IMR-90 (cell line): Measurements from ENCODE around the gene SLC2A10. TPM values are rescaled to one million over a fixed set of nuclear protein-coding genes. Genes with fewer than 3 reads are reported as not detected.

Experiments
- ATAC-seq: fragments of 200-7000 bp; cut with Tn5 transposase; 2 replicates; pipeline ENCODE4 v1.9.1; 2020; ENCODE audit warnings: low read depth, mild to moderate bottlenecking, moderate library complexity
- BruUV-seq: library from RNA; stranded (reverse); fragments of 400-500 nt; replicated peaks from 2 replicates; lab custom pipeline; 2021; lab: Mats Ljungman, UMichigan
- CTCF ChIA-PET: fragments of 300-600 bp; formaldehyde crosslinking; extraction: SDS; loops from one replicate; lab custom pipeline; 2021; ENCODE audit warnings: antibody characterized with exemption; lab: Yijun Ruan, JAX
- POLR2A ChIA-PET: fragments of 300-600 bp; sonication (Branson Sonifier 250); formaldehyde crosslinking; loops from one replicate; lab custom pipeline; 2022; ENCODE audit warnings: antibody characterized with exemption; ENCODE audit not compliant: unreplicated experiment; lab: Charles Lee
- DNase-seq: peaks from one replicate; pipeline ENCODE4 v3.0.0; 2013
- H2AFZ ChIP-seq: replicated peaks from 2 replicates; pipeline ENCODE3; 2013; ENCODE audit warnings: low read length, mild to moderate bottlenecking; ENCODE audit not compliant: poor library complexity
- H2AK5ac ChIP-seq: 2 replicates; pipeline ENCODE4 v1.6.1; 2013; ENCODE audit warnings: low read depth, low read length, inconsistent platforms
- H2AK9ac ChIP-seq: replicated peaks from 2 replicates; pipeline ENCODE3; 2013; ENCODE audit warnings: mild to moderate bottlenecking, low read depth, low read length, moderate library complexity; ENCODE audit not compliant: poor library complexity
- H2BK120ac ChIP-seq: 2 replicates; pipeline ENCODE4 v1.6.1; 2013; ENCODE audit warnings: low read depth, low read length, inconsistent platforms
- H2BK15ac ChIP-seq: 3 replicates; pipeline ENCODE4 v1.6.1; 2013; ENCODE audit warnings: low read depth, low read length, inconsistent platforms
- H2BK20ac ChIP-seq: 2 replicates; pipeline ENCODE4 v1.6.1; 2013; ENCODE audit warnings: low read depth, mild to moderate bottlenecking, inconsistent platforms, low read length, moderate library complexity
- H2BK5ac ChIP-seq: 2 replicates; pipeline ENCODE4 v1.6.1; 2013; ENCODE audit warnings: mild to moderate bottlenecking, low read depth, low read length, inconsistent platforms; ENCODE audit not compliant: poor library complexity, severe bottlenecking
- H3K14ac ChIP-seq: replicated peaks from 2 replicates; pipeline ENCODE4 v1.6.1; 2013; ENCODE audit warnings: low read depth, low read length, inconsistent platforms
- H3K18ac ChIP-seq: 2 replicates; pipeline ENCODE4 v1.6.1; 2013; ENCODE audit warnings: low read depth, low read length, control low read depth
- H3K23ac ChIP-seq: 2 replicates; pipeline ENCODE4 v1.6.1; 2013; ENCODE audit warnings: low read depth, low read length, inconsistent platforms
- H3K27ac ChIP-seq: 2 replicates; pipeline ENCODE4 v1.5.1; 2013; ENCODE audit warnings: mild to moderate bottlenecking, control low read depth, low read length; ENCODE audit not compliant: insufficient read depth
- H3K27me3 ChIP-seq: 2 replicates; pipeline ENCODE4 v1.6.1; 2013; ENCODE audit warnings: low read length; ENCODE audit not compliant: control insufficient read depth, insufficient read depth
- H3K36me3 ChIP-seq: 2 replicates; pipeline ENCODE4 v1.6.1; 2013; ENCODE audit warnings: low read length, mixed read lengths; ENCODE audit not compliant: control insufficient read depth, insufficient read depth
- H3K4ac ChIP-seq: 2 replicates; pipeline ENCODE4 v1.6.1; 2013; ENCODE audit warnings: low read depth, low read length, inconsistent platforms
- H3K4me1 ChIP-seq: 2 replicates; pipeline ENCODE4 v1.6.1; 2013; ENCODE audit warnings: low read length, mixed read lengths; ENCODE audit not compliant: control insufficient read depth, insufficient read depth
- H3K4me2 ChIP-seq: 2 replicates; pipeline ENCODE4 v1.6.1; 2013; ENCODE audit warnings: low read depth, mild to moderate bottlenecking, control low read depth, low read length, moderate library complexity
- H3K4me3 ChIP-seq: 2 replicates; pipeline ENCODE4 v1.5.1; 2013; ENCODE audit warnings: low read depth, mild to moderate bottlenecking, control low read depth, low read length, moderate library complexity; ENCODE audit not compliant: insufficient read depth
- H3K56ac ChIP-seq: 2 replicates; pipeline ENCODE4 v1.6.1; 2013; ENCODE audit warnings: low read length, inconsistent platforms; ENCODE audit not compliant: insufficient read depth; ENCODE audit errors: extremely low read depth
- H3K79me1 ChIP-seq, 2 experiments: 2 replicates each; pipeline ENCODE4 v1.6.1; 2013; ENCODE audit warnings: low read length in 2 of 2, inconsistent platforms in 1 of 2, low read depth in 1 of 2
- H3K9ac ChIP-seq: 2 replicates; pipeline ENCODE4 v1.6.1; 2013; ENCODE audit warnings: low read depth, low read length, control low read depth
- H3K9me1 ChIP-seq: 2 replicates; pipeline ENCODE4 v1.6.1; 2013; ENCODE audit warnings: low read length, inconsistent platforms; ENCODE audit not compliant: insufficient read depth
- H3K9me3 ChIP-seq: 2 replicates; pipeline ENCODE4 v1.6.1; 2013; ENCODE audit warnings: low read length; ENCODE audit not compliant: control insufficient read depth, insufficient read depth
- H4K20me1 ChIP-seq: 2 replicates; pipeline ENCODE4 v1.6.1; 2013; ENCODE audit warnings: low read length, inconsistent platforms; ENCODE audit not compliant: insufficient read depth
- H4K5ac ChIP-seq: 2 replicates; pipeline ENCODE4 v1.6.1; 2013; ENCODE audit warnings: mild to moderate bottlenecking, low read depth, low read length, control low read depth
- H4K8ac ChIP-seq, 2 experiments: 2 replicates each; pipeline ENCODE4 v1.6.1; 2013; ENCODE audit warnings: low read depth in 2 of 2, low read length in 2 of 2, control low read depth in 1 of 2, inconsistent platforms in 1 of 2
- H4K91ac ChIP-seq: 2 replicates; pipeline ENCODE4 v1.6.1; 2013; ENCODE audit warnings: low read depth, low read length, inconsistent platforms; ENCODE audit not compliant: insufficient read depth
- BHLHE40 ChIP-seq: fragments of 150-350 bp; IDR thresholded peaks from 2 replicates; pipeline ENCODE4 v1.6.1; 2016; ENCODE audit warnings: mild to moderate bottlenecking, low read depth, low read length
- CEBPB ChIP-seq: IDR thresholded peaks from 2 replicates; pipeline ENCODE4 v1.6.1; 2012; ENCODE audit warnings: low read depth, low read length, improper control_type of control experiment
- FOS ChIP-seq: fragments of 150-350 bp; IDR thresholded peaks from 2 replicates; pipeline ENCODE4 v1.6.1; 2016; ENCODE audit warnings: low read depth, low read length
- NFE2L2 ChIP-seq: fragments of 150-350 bp; IDR thresholded peaks from 2 replicates; pipeline ENCODE4 v1.6.1; 2016; ENCODE audit warnings: low read depth, mild to moderate bottlenecking, low read length
- RCOR1 ChIP-seq: IDR thresholded peaks from 2 replicates; pipeline ENCODE4 v1.6.1; 2012; ENCODE audit warnings: mild to moderate bottlenecking, low read length, improper control_type of control experiment; ENCODE audit not compliant: insufficient replicate concordance
- WGBS, 2 experiments: methylation state at CpG; one replicate each; pipeline versions ENCODE4 v1.1.5 to v1.1.7; 2013; ENCODE audit warnings: missing lambda C conversion rate in 2 of 2; ENCODE audit not compliant: insufficient read length in 1 of 2; ENCODE audit errors: extremely low coverage in 2 of 2; 5-methylcytosine and 5-hydroxymethylcytosine counted together
- dilution Hi-C: fragments of 300-500 bp; cut with HindIII; formaldehyde crosslinking; loops from one replicate; pipeline ENCODE4 v1.14.3; 2018; ENCODE audit warnings: low sequenced_read_pairs; ENCODE audit not compliant: unreplicated experiment
- in situ Hi-C: fragments of 300-500 bp; cut with MboI; formaldehyde crosslinking; loops from 3 replicates; pipeline ENCODE4 v1.14.3; 2019; ENCODE audit warnings: low sequenced_read_pairs, inconsistent platforms, mixed read lengths
- intact Hi-C: fragments of 100-400 bp; cut with micrococcal nuclease; formaldehyde crosslinking; loops from 2 replicates; pipeline ENCODE4 v1.10.0; 2022
- polyA plus RNA-seq, 3 experiments: library from polyadenylated mRNA; depleted of rRNA; stranded (reverse); fragments of >200 nt; gene quantifications; 2 replicates each; pipeline ENCODE4 v1.2.3, GENCODE V29; 2012; ENCODE audit warnings: low replicate concordance in 1 of 3
- total RNA-seq: library from RNA; depleted of rRNA; stranded (reverse); fragments of >200 nt; gene quantifications from 2 replicates; pipeline ENCODE4 v1.2.3, GENCODE V29; 2012
- TF ChIP-seq, protein P1 (sequence below): fragments of 150-350 bp; IDR thresholded peaks from 2 replicates; pipeline ENCODE4 v1.6.1; 2017; ENCODE audit warnings: mild to moderate bottlenecking, antibody characterized with exemption, low read length, low read depth
- TF ChIP-seq, protein P2 (sequence below): fragments of 150-350 bp; IDR thresholded peaks from 2 replicates; pipeline ENCODE4 v1.6.1; 2016; ENCODE audit warnings: low read depth, mild to moderate bottlenecking, low read length, moderate library complexity, borderline replicate concordance

Gene SLC2A10
- total and polyA plus RNA-seq, 2 of the 4 experiments (the other 2 are of a cell fraction): 15.2 to 22.0 TPM

GRCh38 chr20:46784436-46785127, 75.1 kb downstream of the SLC2A10 start:
- Histone ChIP-seq H2BK5ac (no peak overlapping the region), H3K9ac (no peak overlapping the region), H3K9me1 (no peaks in the 10 kb centered on the region; the same call in 1 of the 2 replicates), H3K14ac (peak overlapping the region; percentile 5; the same call in 1 of the 2 replicates), H2BK15ac (peak overlapping the region; percentile 2; the same call in 1 of the 3 replicates), H3K27ac (no peak overlapping the region; the same call in 1 of the 2 replicates), H3K4me2 (peak overlapping the region; percentile 20; the same call in 1 of the 2 replicates), H3K36me3 (no peaks in the 10 kb centered on the region), H3K4ac (peak overlapping the region; percentile 56), H3K9me3 (no peaks in the 10 kb centered on the region), H2AK5ac (no peak overlapping the region; the same call in 1 of the 2 replicates), H3K4me3 (no peak overlapping the region), H2BK20ac (peak overlapping the region; percentile 35; the same call in 1 of the 2 replicates), H3K4me1 (peaks cover 8% of the 10 kb centered on the region; the same call in 1 of the 2 replicates), H4K8ac (peak overlapping the region; percentile 27 to 86; a peak in 3 of 4 replicates), H3K56ac (no peak overlapping the region), H3K27me3 (peaks cover 7% of the 10 kb centered on the region; the same call in 1 of the 2 replicates), H3K79me1 (no peaks in the 10 kb centered on the region), H2BK120ac (peak overlapping the region; percentile 51), H2AK9ac (no peak overlapping the region), H4K20me1 (no peaks in the 10 kb centered on the region), H3K18ac (peak overlapping the region; percentile 54; the same call in 1 of the 2 replicates), H2AFZ (peak overlapping the region; percentile 68), H4K5ac (peak overlapping the region; percentile 88), H4K91ac (0 out of 2 replicates have a peak overlapping the region, but pooled peaks have one; percentile 4), H3K23ac (no peak overlapping the region)
- peak; percentile 63 for DNase-seq
- in situ Hi-C loops (no loop called here), intact Hi-C loops (no loop called here), dilution Hi-C loops (no loop called here)
- BruUV-seq: no TSS peak
- CTCF ChIA-PET: no interaction called here
- TF ChIP-seq BHLHE40 (no peak), FOS (no peak), RCOR1 (no peak), CEBPB (no peak), NFE2L2 (no peak)
- TF ChIP-seq, protein P1, sequence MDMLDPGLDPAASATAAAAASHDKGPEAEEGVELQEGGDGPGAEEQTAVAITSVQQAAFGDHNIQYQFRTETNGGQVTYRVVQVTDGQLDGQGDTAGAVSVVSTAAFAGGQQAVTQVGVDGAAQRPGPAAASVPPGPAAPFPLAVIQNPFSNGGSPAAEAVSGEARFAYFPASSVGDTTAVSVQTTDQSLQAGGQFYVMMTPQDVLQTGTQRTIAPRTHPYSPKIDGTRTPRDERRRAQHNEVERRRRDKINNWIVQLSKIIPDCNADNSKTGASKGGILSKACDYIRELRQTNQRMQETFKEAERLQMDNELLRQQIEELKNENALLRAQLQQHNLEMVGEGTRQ: peak; percentile 60
- TF ChIP-seq, protein P2, sequence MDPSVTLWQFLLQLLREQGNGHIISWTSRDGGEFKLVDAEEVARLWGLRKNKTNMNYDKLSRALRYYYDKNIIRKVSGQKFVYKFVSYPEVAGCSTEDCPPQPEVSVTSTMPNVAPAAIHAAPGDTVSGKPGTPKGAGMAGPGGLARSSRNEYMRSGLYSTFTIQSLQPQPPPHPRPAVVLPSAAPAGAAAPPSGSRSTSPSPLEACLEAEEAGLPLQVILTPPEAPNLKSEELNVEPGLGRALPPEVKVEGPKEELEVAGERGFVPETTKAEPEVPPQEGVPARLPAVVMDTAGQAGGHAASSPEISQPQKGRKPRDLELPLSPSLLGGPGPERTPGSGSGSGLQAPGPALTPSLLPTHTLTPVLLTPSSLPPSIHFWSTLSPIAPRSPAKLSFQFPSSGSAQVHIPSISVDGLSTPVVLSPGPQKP: no peak
- POLR2A ChIA-PET: no interaction called here
- 44% methylated on average over 8 of the region's 15 CpGs; no CpG with 5 or more reads in 1 of the 2 experiments for WGBS, 2 experiments
- ATAC-seq: peak; percentile 70; the same call in 1 of the 2 replicates
